ENCODE measurements around the gene SELL.
"Not testable (repeated sequence)": the region's sequence is repeated elsewhere in the genome, so short reads cannot be mapped to it uniquely, and the experiment has no call there.

SELL gene

DNA sequence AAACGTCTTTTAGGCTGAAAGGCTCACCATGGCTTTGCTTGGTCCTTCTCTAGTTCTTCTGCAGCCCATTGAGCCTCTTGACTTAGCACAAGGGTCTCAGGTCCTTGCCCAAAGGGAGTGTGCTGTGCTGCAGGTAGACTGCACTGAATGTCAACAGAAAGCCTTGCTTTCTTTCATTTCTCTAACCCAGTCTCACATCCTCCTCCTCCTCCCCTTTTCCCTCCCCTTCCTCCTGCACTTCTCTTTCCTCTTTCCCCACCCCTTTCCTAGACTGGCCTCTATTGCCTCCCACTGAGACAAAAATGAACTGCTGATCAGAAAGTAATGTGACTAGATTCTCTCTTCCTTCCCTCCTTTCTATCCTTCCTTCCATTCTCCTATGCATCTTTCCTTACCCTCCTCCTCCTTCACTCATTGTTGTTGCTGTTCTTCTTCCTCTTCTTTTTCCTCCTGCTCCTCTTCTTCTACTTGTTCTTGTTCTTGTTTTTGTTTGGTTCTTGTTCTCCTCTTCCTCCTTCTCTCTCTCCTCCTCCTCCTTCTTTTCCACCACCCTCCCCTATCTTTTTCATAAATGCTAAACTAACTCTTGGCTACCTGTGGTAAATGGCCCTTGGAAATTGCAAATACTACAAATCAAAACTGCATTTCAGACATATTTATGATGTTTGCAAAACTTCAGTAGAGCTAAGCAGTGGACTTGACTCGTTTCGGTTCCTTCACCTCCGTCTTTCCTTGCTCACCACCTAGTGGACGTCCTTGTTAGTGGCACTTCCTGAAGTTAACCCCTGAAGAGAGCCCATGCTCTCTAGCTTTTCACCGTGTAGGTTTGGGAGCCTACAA, at the start of gene SELL:
Gene SELL (minus strand): TSS at position 152 of the 840 bp plus-strand sequence. CDS start 122 bp downstream, at position 30.
- DNase-seq = peak; percentile 75

DNA sequence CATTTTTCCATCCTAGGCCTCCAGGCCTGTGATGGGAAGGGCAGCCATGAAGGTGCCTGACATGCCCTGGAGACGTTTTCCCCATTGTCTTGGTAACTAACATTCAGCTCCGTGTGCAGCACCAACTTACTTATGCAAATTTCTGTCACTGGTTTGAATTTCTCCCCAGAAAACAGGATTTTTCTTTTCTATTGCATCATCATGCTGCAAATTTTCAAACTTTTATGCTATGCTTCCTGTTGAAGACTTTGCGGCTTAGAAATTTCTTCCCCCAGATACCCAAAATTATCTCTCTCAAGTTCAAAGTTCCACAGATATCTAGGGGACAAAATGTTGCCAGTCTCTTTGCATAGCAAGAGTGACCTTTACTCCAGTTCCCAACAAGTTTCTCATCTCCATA, 47.6 kb upstream of the SELL start:
- DNase-seq = no peak

DNA sequence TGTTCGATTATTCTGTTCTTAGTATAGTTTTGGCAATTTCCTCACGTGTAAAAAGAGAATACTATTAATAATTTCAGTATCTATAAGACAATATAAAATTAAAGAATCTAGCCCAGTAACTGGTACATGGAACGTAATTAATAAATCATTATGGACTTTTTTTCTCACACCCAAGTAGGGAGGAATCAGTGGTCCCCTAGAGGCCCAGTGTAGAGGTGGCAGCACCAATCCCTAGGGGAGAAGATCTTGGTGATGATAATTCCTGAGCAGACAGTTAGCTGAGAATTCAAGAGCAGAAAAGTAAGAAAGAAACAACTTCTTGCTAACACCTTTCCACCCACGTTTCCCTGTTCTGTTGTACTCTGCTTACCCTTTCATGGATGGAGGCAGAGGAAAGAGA, 42.1 kb upstream of the SELL start:
- no peak for DNase-seq

DNA sequence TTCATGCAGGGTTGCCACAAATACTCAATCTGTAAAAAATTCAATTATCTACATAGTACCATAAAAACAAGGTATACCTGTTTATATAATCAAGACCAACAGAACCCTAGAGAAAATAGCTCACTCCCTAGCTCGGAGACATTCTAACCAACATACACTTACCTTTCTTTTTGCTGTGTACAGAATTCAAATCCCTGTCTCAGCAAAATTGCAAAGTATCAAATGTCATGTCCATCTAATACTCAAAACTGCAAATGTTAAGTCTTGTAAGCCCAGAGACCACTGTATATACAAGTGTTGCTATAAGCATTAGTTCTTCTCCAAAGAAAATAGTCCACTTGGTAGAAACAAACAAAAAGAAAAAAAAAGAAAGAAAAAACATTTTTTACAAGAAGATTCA, 38.6 kb upstream of the SELL start:
- DNase-seq = no peak

DNA sequence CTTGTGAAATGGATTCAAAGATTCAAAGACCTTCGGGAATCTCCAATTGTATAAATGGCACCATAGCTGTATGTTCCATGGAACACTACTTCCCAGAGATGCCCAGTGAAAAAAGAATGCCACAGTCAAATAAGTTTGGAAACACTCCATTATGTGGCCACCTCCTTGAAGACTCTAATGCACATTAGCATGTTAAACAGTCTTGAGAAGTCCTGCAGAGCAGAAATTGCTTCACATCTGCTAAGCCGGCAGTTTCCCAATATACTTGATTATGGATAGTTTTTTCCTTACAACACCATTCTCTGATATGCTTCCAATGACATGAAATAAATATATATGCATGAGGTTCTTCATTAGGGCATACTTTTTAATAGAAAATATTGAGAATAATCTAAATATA, 35.1 kb upstream of the SELL start:
- no peak for DNase-seq

DNA sequence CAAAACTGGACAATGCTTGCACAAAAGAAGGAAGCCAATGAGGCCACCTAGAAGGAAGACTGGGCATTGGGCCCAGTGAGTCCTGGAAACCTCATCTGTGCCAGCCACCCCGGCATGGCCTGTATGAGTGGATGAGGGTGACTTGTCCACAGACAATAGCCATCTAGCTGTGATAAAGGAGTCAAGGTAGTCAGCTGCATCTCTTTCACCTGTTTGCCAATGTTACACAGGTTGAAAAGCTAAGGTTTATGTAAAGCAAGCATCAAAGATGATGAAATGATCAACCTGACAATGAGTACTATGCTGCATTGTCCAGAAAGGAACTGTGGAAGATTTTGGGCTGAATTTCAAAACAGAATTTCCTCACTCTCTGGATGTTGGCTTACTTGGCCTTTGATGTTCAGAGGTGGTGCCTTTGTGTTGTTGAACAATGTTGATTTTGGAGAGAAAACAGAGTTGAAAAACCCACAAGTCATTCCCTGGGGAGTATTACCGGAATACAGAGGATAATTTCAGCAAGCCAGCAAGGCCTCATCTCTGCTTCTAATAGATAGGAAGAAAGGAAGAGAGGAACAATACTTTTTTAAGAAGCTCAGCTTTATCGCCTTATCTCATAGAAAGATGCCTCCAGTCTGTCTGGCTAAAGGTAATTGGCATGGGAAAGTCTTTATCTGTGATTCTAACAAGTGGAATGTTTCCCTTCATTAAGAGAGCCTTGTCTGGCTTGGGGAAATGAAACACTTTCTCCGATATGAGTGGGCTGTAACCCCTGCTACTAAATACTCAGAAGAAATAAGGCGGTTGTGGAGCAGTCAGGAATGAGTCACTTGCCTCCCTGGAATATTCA, 33.8 kb upstream of the SELL start:
- no peak for DNase-seq

DNA sequence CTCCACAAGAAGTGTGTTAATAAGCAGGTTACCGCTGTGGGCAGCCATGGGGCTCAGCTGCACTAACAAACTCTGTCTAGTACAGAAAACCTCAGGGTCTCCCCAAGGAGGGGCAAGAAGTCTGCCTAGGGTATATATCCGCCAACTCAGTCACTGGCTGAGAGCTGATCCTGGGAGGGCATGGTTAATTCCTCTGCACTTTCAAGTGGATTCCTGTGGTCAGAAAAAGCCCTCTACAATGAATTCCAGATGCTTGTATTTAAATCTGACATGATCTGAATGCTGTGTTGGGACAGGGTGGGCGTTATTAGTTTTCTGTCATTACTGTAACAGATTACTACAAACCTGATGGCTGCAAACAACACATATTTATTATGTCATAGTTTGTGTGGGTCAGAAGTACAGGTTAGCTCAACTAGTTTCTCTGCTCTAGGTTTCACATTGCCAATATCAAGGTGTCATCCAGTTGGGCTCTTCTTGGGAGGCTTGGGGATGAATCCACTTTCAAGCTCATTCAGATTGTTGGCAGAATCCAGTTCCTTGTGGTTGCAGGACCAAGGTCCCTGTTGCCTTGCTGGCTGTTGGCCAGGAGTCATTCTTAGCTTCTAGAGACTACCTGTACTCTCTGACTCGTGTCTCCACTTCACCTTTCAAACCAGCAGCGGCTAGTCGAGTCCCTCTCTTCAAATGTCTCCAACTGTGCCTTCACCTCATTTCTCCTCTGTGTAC, 30.4 kb upstream of the SELL start:
- DNase-seq = no peak

DNA sequence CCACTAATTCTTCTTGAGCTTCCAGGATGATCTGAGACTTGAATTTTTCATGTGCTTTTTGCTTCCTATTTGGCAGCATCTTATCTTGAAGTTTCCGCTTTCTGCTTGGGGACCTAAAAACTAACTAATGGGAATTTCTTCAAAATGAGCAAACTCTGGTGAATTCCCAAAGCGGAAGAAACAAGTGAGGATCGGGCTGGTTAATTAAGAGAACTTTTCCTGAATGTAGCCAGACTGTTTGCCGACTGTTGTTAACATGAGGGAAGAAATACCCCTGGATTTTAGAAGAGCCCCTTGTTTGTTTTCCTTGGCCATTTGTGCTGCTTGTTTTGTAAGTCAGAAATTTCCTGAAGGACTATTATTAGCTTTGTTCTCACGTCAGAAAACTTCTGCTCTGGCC, 28.6 kb upstream of the SELL start:
- no peak for DNase-seq

DNA sequence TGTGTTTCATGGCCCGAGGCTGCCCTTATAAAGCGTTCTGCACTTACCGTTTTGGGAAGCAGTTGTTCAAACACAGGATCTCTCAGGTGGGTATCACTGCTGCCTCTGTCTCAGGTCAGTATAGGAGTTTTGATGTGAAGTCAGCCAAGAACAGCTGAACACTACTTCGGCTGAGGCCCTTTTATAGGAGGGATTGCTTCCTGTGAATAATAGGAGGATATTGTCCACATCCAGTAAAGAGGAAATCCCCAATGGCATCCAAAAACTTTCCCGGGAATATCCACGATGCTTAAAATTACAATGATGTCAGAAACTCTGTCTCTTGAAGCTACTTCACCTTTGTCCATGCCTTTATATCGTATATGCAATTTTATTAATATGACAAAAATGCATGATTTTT, 22.5 kb upstream of the SELL start, which contains the start of gene SELE:
Gene SELE (minus strand): TSS at position 156 of the 400 bp plus-strand sequence. CDS start 467 bp downstream, outside the sequence.
- DNase-seq = no peak

DNA sequence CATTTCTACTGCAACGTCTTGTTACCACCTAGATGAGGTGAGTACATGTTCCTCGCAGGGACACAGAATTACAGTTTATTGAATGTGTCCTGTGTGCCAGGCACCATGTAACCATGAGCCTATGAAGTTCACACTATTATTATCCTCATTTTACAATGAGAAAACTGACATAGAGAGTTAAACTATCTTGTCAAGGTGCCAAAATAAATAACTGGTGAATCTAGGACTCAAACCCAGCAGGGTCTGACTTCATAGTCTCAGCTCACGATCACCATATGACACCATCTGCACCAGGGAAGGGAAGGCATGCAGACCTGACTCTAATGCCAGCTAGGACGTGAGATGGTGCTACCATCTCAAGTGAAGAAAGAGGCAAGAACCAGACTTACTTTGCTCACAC, 20.0 kb upstream of the SELL start:
- DNase-seq = no peak

DNA sequence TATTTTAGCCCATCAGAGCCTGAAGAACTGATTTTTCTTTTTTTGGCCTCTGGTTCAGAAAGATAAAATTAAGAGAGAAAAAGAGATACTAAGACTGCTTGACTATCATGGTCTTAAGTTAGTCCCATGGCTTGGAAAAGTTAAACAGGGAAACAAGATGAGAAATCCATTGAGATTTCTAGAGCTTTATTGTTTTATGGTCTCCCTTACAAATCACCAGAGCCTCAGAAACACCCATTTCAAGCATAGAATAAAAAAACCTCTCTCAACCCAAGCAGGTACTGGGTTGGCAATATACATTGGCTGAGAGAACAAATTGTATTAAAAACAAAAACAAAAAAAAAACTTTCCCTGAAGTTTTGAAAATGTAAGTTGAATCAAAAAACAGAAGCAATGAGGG, 18.6 kb upstream of the SELL start:
- DNase-seq = no peak

DNA sequence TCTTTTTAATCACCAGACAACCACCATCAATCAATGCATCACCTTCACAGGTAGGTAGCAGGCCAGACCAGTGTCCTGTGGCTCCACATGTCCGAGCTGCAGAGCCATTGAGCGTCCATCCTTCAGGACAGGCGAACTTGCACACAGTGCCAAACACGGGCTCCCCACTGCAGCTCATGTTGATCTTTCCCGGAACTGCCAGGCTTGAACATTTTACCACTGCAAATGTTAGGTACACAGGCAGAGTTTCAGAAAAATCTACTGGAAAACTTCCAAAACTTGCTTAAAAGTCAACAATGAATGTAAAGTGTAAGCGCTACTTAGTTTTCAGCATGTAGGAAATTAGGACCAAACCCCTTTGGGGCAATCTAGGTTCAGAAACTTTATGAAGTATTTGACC, 15.9 kb upstream of the SELL start:
- DNase-seq = no peak

DNA sequence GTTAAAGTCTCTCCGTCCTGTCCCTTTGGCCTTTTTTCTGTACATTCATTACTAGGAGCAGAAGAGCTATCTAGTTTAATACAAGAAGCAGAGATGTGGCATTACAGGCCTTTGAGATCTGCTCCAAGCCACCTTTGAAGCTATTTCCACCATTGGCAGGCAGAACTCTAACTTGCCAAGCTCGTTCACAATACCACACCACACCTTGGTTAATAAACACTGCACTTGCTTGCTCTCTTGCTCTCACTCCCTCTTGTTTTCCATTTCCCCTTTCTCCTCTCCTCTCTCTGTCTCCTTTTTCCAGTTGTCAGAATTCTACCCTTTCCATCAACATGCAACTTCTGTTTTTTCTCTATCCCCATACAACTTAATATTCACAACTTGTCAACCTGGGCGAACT, 15.4 kb upstream of the SELL start:
- no peak for DNase-seq

DNA sequence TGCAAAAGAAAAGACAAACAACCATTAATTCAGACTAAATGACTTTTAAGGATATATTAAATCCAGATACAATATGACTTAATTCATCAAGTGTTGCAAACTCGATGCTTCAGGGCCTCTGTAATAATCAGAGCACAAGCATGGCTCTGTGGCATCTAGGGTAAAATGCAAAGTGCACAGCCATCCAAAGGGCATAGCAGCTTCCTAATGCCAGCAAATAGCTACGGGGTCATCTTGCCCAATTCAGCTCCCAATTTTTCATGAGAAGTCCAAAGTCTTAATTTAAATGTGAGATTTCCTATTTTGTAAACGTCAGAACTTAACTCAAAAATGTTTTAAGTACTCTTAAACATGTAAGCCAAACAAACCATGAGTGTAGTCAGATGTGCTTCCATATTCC, 14.5 kb upstream of the SELL start:
- DNase-seq = no peak

DNA sequence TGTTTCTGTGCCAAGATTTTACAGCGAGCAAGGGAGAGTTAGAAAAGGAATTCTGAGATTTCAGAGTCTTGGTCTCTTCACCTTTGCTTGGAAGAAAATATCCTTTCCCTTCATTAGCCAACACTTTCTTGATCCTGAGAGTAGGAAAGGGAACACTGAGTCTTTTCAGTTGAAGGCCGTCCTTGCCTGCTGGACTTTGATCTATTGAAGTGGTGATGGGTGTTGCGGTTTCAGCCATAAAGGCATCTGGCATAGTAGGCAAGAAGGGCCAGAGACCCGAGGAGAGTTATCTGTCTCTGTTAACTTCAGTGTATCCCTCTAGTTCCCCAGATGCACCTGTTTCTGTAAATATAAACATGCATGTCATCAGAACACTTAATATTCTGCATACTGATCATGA, 12.7 kb upstream of the SELL start:
- no peak for DNase-seq

DNA sequence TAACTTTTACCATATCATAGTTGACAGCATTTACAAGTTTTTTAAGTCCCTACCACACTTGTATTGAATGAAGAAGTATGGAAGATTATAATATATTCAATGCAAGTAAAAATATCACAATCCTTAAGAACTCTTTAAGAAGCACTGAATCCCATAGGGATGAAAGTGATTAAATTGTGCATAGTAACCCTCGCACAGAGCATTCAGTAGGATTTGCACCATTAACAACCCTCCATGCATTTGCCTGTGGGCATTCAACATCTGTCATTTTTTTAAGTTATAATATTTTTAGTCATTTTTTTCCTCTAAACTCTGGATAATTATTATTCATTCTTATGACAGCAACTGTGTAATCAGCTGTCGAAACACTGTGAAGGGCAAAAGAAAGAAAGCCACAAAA, 12.3 kb upstream of the SELL start:
- no peak for DNase-seq

DNA sequence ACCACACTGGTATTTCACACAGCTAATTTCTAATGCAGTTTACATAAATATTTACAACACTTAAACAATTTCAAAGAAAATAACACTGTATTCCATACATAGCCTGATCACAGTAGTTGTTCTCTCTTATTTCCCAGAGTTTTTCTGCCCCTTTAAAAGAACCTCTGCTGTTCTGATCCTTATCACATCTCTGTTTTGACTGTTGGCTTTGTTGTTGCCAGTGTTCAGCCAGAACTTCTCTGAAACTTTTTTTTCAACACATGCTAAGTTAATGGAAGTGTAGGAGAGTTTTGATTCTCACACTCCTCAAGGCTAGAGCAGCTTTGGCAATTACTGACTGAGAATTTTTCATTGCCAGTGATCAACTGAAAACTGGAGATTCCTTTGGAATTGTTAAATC, 11.4 kb upstream of the SELL start:
- no peak for DNase-seq

DNA sequence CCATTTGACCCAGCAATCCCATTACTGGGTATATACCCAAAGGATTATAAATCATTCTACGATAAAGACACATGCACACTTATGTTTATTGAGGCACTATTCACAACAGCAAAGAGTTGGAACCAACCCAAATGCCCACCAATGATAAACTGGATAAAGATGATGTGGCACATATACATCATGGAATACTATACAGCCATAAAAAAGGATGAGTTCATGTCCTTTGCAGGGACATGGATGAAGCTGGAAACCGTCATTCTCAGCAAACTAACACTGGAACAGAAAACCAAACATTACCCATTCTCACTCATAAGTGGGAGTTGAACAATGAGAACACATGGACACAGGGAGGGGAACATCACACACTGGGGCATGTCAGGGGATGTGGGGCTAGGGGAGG, 3.7 kb upstream of the SELL start:
- not testable (repeated sequence) for DNase-seq

DNA sequence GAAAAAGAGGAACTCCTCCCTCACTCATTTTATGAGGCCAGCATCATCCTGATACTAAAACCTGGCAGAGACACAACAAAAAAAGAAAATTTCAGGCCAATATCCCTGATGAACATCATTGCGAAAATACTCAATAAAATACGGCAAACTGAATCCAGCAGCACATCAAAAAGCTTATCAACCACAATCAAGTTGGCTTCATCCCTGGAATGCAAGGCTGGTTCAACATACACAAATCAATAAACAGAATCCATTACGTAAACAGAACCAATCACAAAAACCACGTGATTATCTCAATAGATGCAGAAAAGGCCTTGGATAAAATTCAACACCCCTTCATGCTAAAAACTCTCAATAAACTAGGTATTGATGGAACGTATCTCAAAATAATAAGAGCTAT, 1.7 kb upstream of the SELL start:
- not testable (repeated sequence) for DNase-seq

DNA sequence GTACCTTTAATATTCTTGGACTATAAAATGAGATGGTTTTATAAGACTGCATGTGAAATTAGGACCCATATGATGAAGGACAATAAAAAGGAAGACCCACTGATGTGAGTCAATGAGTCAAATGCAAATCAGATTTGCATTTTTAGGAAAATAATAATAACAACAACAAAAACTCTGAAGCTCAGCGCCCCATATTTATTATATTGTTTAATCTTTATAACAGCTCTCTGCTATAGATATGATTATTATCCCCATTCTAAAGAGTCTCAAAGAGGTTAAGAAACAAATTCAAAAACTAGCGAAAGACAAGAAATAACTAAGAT, 850 bp upstream of the SELL start:
- no peak for DNase-seq

DNA sequence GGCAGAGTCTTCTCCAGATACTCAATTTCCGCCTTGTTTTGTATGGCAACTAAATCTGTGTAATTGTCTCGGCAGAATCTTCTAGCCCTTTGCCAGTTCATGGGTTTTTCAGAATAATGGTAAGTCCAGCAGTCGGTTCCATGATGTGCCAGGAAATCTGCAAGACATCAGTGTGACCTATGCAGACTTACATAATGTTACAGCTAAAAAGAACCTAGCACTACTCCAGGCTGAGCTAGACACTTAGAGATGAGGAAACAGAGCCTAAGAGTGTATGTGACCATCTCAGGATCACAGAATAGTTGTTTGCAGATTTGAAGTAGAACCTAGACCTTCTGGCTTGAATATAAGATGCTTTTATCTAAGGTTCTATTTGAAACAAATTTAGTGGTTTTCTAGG, 2.8 kb downstream of the SELL start:
- DNase-seq = no peak

DNA sequence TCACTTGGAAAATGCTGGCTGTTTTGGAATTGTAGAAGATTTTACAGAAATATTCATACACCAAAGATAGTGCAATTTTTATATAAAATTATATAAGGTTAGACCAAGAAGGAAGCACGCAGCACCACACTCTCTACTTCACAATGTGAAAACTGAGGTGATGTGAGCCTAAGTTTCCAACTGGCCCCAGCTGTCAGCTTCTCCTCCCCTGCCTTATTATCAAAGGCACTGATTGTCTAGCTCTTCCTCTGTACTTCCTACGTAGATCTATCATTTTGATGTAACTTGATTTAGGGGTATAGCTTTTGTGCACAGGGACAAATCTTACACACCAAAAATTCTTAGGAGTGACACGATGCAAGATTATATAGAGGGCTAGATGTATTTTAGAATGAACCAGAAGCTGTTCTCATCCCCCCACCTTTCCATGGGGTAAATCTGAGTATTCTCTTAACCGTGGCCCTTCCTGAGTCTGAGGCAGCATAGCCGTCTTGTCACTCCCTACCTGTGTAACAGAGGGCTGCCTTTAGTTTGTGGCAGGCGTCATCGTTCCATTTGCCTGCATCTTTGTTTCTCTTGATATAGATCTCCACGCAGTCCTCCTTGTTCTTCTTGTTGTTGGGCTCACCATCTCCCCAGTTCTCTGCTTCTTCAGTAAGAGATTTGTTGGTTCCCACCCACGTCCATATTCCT, 3.4 kb downstream of the SELL start:
- DNase-seq = no peak

DNA sequence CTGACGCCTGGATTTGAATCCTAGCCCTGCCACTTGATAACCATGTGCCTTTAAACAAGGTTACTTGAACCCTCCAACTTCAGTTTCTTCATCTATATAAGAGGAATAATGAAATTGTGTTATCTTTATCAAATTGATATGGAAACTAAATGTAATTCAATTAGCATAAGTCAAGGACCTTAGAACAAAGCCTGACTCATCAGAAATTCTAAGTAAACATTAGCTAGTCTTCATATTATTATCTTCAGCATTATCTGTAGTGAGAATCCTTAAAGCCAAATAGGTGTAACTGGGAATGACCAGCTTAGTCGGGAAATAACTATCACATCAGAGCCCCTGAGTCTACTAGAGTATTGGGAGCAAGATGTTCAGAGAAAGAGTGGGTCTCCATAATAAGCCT, 6.6 kb downstream of the SELL start:
- DNase-seq = no peak
